ENCODE results near the gene KCNIP2. TPM values are rescaled to one million over a fixed set of nuclear protein-coding genes. Genes with fewer than 3 reads are reported as not detected.

The KCNIP2 gene
- total RNA-seq, 4 donors from 2014 or later: 1.3 to 20.3 (median 4.8) TPM

DNA sequence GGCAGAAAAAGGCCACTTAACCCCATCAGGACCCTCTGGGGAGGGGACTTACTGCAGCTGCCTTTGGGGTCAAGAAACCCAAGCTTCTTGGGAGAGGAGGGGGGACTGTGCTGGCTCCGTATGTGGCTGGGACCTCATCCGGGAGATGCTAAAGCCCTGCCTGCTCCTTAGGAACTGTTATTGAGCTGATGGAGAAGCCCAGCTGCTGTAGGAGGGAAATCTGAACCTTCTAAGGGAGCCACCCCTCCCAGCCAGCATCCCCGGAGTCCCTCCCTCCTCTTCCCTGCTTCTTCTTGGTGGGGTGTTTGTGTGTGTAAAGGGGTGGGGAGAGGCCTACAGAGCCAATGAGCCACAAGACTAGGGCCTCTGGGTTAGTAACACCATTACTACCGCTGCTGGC is 8.2 kb downstream of the KCNIP2 start:
- H3K9me3 ChIP-seq: no peaks in the 10 kb centered on the region
- WGBS: 100% methylated on average over 3 of the region's 4 CpGs
- no peak overlapping the region for H3K27ac ChIP-seq
- DNase-seq (ENCODE audit: low spot score in 2 of 2): no peak
- TF ChIP-seq EP300 (IDR thresholded peaks at IDR 0.05) (no peak), POLR2AphosphoS5 (IDR thresholded peaks at IDR 0.05) (no peak)
- TF ChIP-seq, protein P1, sequence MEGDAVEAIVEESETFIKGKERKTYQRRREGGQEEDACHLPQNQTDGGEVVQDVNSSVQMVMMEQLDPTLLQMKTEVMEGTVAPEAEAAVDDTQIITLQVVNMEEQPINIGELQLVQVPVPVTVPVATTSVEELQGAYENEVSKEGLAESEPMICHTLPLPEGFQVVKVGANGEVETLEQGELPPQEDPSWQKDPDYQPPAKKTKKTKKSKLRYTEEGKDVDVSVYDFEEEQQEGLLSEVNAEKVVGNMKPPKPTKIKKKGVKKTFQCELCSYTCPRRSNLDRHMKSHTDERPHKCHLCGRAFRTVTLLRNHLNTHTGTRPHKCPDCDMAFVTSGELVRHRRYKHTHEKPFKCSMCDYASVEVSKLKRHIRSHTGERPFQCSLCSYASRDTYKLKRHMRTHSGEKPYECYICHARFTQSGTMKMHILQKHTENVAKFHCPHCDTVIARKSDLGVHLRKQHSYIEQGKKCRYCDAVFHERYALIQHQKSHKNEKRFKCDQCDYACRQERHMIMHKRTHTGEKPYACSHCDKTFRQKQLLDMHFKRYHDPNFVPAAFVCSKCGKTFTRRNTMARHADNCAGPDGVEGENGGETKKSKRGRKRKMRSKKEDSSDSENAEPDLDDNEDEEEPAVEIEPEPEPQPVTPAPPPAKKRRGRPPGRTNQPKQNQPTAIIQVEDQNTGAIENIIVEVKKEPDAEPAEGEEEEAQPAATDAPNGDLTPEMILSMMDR (IDR thresholded peaks at IDR 0.05): no peak
- no peak overlapping the region for H3K4me3 ChIP-seq
- no peaks in the 10 kb centered on the region for H3K36me3 ChIP-seq
- H3K4me1 ChIP-seq: peaks cover 26% of the 10 kb centered on the region
- H3K27me3 ChIP-seq: no peaks in the 10 kb centered on the region

DNA sequence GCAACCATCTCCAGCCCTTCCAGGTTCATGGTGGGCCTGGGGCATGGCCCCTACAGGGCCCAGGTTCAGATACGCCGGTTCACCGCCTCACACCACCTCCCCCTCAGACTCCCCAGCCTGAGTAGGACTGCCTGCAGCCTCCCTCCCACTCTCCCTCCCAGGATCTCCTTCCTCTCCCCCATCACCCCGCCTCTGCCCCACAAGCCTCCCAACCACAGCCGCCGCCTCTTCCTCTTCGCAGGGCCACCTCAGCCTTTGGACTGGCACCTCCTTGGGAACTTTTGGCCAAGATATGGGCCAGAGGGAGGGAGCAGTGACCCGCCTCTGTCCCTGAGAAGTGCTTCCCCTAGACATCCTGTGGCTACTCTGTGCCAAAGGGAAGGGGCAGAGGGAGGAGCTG is 9.3 kb downstream of the KCNIP2 start:
- H3K4me1 ChIP-seq: peaks cover 26% of the 10 kb centered on the region
- H3K27me3 ChIP-seq: no peaks in the 10 kb centered on the region
- TF ChIP-seq EP300 (IDR thresholded peaks at IDR 0.05): no peak
- no peak for TF ChIP-seq POLR2AphosphoS5 (IDR thresholded peaks at IDR 0.05)
- no peak for TF ChIP-seq POLR2A (IDR thresholded peaks at IDR 0.05)
- TF ChIP-seq, protein P1 (IDR thresholded peaks at IDR 0.05): no peak
- H3K27ac ChIP-seq: no peak overlapping the region
- no peak overlapping the region for H3K4me3 ChIP-seq
- no peak for DNase-seq (ENCODE audit: low spot score in 2 of 2)
- 77% methylated on average over 8 of the region's 8 CpGs for WGBS
- H3K9me3 ChIP-seq: no peaks in the 10 kb centered on the region
- no peaks in the 10 kb centered on the region for H3K36me3 ChIP-seq

DNA sequence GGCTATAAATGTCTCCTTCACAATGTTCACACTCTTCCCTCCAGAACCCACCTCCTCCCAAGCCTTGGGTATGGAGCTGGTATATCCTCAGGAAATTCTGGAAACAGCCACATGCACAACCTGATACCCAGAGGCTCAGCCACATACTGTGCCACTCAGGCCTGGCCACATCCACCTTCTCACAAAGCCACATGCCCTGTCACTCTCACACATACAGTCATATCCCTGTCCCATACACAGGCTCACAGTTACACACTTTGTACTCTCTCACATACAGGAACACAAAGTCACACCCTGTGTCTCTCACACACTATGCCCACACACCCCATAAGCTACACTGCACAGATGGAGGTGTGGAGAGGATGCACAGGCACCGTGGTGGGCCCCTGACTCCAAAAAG is 10.1 kb downstream of the KCNIP2 start:
- Histone ChIP-seq H3K4me3 (no peak overlapping the region), H3K4me1 (peaks cover 33% of the 10 kb centered on the region), H3K36me3 (no peaks in the 10 kb centered on the region), H3K9me3 (no peaks in the 10 kb centered on the region), H3K27ac (no peak overlapping the region), H3K27me3 (no peaks in the 10 kb centered on the region)
- TF ChIP-seq POLR2AphosphoS5 (IDR thresholded peaks at IDR 0.05) (no peak), POLR2A (IDR thresholded peaks at IDR 0.05) (no peak), EP300 (IDR thresholded peaks at IDR 0.05) (no peak)
- TF ChIP-seq, protein P1 (IDR thresholded peaks at IDR 0.05): no peak
- no peak for DNase-seq (ENCODE audit: low spot score in 2 of 2)
- WGBS: 89% methylated on average over 1 of the region's 1 CpG

DNA sequence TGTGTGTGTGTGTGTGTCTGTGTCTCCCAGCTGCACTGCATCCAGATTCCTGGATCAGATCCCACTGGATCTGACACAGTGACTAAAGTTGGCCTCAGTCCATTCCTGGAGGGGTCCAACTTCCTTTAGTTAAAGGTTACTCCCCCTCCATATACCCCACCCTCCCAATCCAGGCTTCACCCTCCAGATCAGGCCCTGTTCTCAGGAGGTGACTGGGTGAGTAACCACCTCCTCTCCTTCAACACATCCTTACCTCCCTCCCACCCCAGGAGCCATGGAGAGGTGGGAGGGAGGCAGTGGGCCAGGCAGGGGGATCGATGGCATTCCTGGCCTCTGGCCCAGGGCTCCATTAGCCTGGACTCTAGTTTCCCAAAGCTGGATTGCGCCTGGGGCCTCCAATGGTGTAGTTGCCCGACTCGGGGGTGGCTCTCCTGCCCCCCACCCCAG is 11.3 kb downstream of the KCNIP2 start:
- WGBS: 66% methylated on average over 4 of the region's 4 CpGs
- H3K4me1 ChIP-seq: peaks cover 35% of the 10 kb centered on the region
- peak in 1 of 2 donors; percentile 55 for DNase-seq (ENCODE audit: low spot score in 2 of 2)

DNA sequence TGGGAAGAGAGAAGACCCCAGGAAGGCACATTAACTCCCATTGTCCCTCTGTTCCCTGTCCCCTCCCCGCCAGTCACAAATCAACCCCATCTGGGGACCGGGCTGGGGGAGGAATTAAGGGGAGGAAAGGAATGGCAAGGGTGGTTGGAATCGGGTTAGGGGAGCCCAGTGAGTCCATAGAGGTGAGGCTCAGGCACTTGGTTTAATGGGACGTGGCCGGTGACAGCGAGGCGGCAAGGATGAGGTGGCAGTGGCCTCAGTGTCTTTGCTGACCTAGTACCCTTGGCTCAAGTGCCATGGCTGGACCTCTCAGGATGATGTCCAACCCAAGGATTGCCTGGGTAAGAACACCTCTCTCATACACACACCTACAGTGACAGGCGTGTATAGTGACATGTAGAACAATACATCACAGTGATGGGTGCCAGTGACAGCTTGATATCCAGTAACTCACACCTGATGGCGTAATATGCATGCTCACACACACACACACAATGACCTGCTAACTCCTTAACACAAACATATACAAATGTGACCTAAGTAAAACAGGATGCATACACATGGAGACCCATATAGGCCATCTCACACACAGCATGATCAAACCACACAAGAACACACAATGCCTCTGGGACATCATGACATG is 12.3 kb downstream of the KCNIP2 start:
- no peak for DNase-seq (ENCODE audit: low spot score in 2 of 2)
- peak overlapping the region; percentile 72 for H3K27ac ChIP-seq
- no peaks in the 10 kb centered on the region for H3K9me3 ChIP-seq
- TF ChIP-seq POLR2A (IDR thresholded peaks at IDR 0.05) (no peak), POLR2AphosphoS5 (IDR thresholded peaks at IDR 0.05) (no peak), EP300 (IDR thresholded peaks at IDR 0.05) (no peak)
- TF ChIP-seq, protein P1 (IDR thresholded peaks at IDR 0.05): no peak
- H3K36me3 ChIP-seq: no peaks in the 10 kb centered on the region
- H3K4me1 ChIP-seq: peaks cover 35% of the 10 kb centered on the region
- H3K4me3 ChIP-seq: peak overlapping the region; percentile 57
- no peaks in the 10 kb centered on the region for H3K27me3 ChIP-seq
- 60% methylated on average over 9 of the region's 9 CpGs for WGBS

More for the DNA sequence above, 11.3 kb downstream of the KCNIP2 start:
- H3K27ac ChIP-seq: no peak overlapping the region
- no peaks in the 10 kb centered on the region for H3K36me3 ChIP-seq
- H3K4me3 ChIP-seq: no peak overlapping the region
- H3K9me3 ChIP-seq: no peaks in the 10 kb centered on the region
- TF ChIP-seq EP300 (IDR thresholded peaks at IDR 0.05) (no peak), POLR2A (IDR thresholded peaks at IDR 0.05) (no peak), POLR2AphosphoS5 (IDR thresholded peaks at IDR 0.05) (no peak)
- TF ChIP-seq, protein P1 (IDR thresholded peaks at IDR 0.05): no peak
- H3K27me3 ChIP-seq: no peaks in the 10 kb centered on the region
